ENCODE results near the gene IMPDH1.

Gene IMPDH1

DNA sequence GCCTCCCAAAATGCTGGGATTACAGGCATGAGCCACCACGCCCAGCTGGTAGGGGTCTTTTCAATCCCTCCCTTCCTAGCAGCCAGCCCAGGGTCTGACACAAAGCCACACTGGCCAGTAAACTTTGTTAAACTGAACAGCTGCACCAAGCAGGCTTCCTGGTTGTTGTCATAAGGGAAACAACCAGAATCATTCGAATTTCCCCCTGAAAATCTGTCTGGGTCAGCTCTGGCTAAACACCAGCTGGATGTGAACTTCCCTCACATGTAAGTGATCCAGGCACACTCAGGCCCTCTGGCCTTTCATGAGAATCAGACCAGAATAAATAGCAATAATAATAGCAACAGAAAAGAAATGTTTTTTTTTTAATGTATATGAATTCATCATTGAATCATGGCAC is 7.4 kb downstream of the IMPDH1 start:
- peaks cover 6% of the 10 kb centered on the region; the same call in 1 of the 2 replicates for H3F3A ChIP-seq (ENCODE audit: low read depth)
- peaks cover 14% of the 10 kb centered on the region for H4K20me1 ChIP-seq (ENCODE audit: insufficient read depth, low read length, poor library complexity, severe bottlenecking)
- H3K27me3 ChIP-seq (ENCODE audit: insufficient read depth, low read length, poor library complexity, severe bottlenecking) = no peaks in the 10 kb centered on the region
- no peak for TF ChIP-seq EZH2phosphoT487 (IDR thresholded peaks at IDR 0.05; ENCODE audit: borderline replicate concordance)
- TF ChIP-seq, protein P1, sequence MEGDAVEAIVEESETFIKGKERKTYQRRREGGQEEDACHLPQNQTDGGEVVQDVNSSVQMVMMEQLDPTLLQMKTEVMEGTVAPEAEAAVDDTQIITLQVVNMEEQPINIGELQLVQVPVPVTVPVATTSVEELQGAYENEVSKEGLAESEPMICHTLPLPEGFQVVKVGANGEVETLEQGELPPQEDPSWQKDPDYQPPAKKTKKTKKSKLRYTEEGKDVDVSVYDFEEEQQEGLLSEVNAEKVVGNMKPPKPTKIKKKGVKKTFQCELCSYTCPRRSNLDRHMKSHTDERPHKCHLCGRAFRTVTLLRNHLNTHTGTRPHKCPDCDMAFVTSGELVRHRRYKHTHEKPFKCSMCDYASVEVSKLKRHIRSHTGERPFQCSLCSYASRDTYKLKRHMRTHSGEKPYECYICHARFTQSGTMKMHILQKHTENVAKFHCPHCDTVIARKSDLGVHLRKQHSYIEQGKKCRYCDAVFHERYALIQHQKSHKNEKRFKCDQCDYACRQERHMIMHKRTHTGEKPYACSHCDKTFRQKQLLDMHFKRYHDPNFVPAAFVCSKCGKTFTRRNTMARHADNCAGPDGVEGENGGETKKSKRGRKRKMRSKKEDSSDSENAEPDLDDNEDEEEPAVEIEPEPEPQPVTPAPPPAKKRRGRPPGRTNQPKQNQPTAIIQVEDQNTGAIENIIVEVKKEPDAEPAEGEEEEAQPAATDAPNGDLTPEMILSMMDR (conservative IDR thresholded peaks at IDR 0.05; ENCODE audit: low read length) = no peak
- H3K9ac ChIP-seq (ENCODE audit: low read depth, low read length, poor library complexity, severe bottlenecking) = peak overlapping the region; percentile 79
- no peaks in the 10 kb centered on the region for H3K9me3 ChIP-seq (ENCODE audit: insufficient read depth, low read depth, low read length)
- peaks cover 20% of the 10 kb centered on the region; the same call in 1 of the 2 replicates for H3K36me3 ChIP-seq (ENCODE audit: insufficient read depth, low read length)
- H2AFZ ChIP-seq (ENCODE audit: low read length) = no peak overlapping the region
- H3K79me2 ChIP-seq (ENCODE audit: insufficient read depth, low read length) = peaks cover 35% of the 10 kb centered on the region
- H3K4me2 ChIP-seq (ENCODE audit: low read depth, low read length, poor library complexity, severe bottlenecking) = peak overlapping the region; percentile 69
- no peak overlapping the region for H3K4me3 ChIP-seq (ENCODE audit: low read length, poor library complexity, severe bottlenecking)
- H3K9me2 ChIP-seq (replicated peaks; ENCODE audit: low read depth, low read length) = no peaks in the 10 kb centered on the region
- H3K4me1 ChIP-seq (ENCODE audit: insufficient read depth, low read length, poor library complexity, severe bottlenecking) = peaks cover 28% of the 10 kb centered on the region

DNA sequence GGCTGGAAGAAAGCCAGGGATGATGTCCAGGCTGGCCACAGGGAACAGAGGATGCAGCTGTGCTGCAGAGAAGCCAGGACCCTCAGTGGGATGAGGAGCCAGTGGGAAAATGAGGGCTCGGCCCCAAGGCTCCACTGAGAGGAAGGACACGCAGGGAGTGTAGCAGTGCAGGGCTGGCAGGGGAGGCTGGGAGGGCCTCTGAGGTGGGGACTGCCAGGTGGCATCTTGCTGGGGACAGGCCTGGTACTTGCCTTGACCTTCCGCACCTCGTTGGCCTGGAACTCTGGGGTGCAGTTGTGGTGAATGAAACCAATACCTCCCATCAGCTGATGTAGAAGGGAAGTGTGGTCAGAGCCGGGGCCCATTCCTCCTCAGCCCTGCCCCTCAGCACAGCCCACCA is 9.2 kb downstream of the IMPDH1 start:
- no peaks in the 10 kb centered on the region for H3F3A ChIP-seq (ENCODE audit: low read depth)
- H3K9me2 ChIP-seq (replicated peaks; ENCODE audit: low read depth, low read length) = no peaks in the 10 kb centered on the region
- H2AFZ ChIP-seq (ENCODE audit: low read length) = no peak overlapping the region
- H3K9me3 ChIP-seq (ENCODE audit: insufficient read depth, low read depth, low read length) = no peaks in the 10 kb centered on the region
- peaks cover 35% of the 10 kb centered on the region; the same call in 1 of the 2 replicates for H3K36me3 ChIP-seq (ENCODE audit: insufficient read depth, low read length)
- no peak overlapping the region for H3K4me2 ChIP-seq (ENCODE audit: low read depth, low read length, poor library complexity, severe bottlenecking)
- H3K9ac ChIP-seq (ENCODE audit: low read depth, low read length, poor library complexity, severe bottlenecking) = no peak overlapping the region
- TF ChIP-seq, protein P1 (conservative IDR thresholded peaks at IDR 0.05; ENCODE audit: low read length) = no peak
- TF ChIP-seq EZH2phosphoT487 (IDR thresholded peaks at IDR 0.05; ENCODE audit: borderline replicate concordance) = no peak
- no peaks in the 10 kb centered on the region for H3K27me3 ChIP-seq (ENCODE audit: insufficient read depth, low read length, poor library complexity, severe bottlenecking)
- peaks cover 35% of the 10 kb centered on the region for H3K79me2 ChIP-seq (ENCODE audit: insufficient read depth, low read length)
- peaks cover 19% of the 10 kb centered on the region for H3K4me1 ChIP-seq (ENCODE audit: insufficient read depth, low read length, poor library complexity, severe bottlenecking)
- no peak overlapping the region for H3K4me3 ChIP-seq (ENCODE audit: low read length, poor library complexity, severe bottlenecking)
- H4K20me1 ChIP-seq (ENCODE audit: insufficient read depth, low read length, poor library complexity, severe bottlenecking) = peaks cover 14% of the 10 kb centered on the region

DNA sequence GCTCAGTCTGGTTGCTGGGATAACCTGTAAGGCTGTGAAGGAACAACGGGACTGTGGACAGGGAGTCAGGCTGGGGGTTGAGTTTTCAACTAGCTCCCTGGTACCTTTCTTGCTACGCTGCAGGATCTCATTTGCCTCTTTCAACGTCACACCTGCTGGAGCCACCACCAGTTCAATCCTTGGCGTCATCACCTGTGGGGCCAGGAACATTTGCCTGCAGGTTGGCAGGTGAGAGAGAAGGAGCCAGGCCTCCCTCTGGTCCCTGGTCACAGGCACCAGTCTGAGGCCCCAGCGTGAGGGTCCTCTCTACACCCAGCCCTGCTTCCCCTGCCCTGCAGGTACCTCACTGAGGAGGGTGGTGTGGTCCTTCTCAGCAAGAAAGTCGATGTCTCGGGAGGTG is 9.8 kb downstream of the IMPDH1 start:
- Histone ChIP-seq H3K9me2 (replicated peaks; ENCODE audit: low read depth, low read length) (no peaks in the 10 kb centered on the region), H2AFZ (ENCODE audit: low read length) (no peak overlapping the region), H3K9me3 (ENCODE audit: insufficient read depth, low read depth, low read length) (no peaks in the 10 kb centered on the region), H4K20me1 (ENCODE audit: insufficient read depth, low read length, poor library complexity, severe bottlenecking) (peaks cover 14% of the 10 kb centered on the region), H3K79me2 (ENCODE audit: insufficient read depth, low read length) (peaks cover 30% of the 10 kb centered on the region), H3K9ac (ENCODE audit: low read depth, low read length, poor library complexity, severe bottlenecking) (no peak overlapping the region), H3K27me3 (ENCODE audit: insufficient read depth, low read length, poor library complexity, severe bottlenecking) (no peaks in the 10 kb centered on the region), H3K4me1 (ENCODE audit: insufficient read depth, low read length, poor library complexity, severe bottlenecking) (peaks cover 19% of the 10 kb centered on the region), H3K4me2 (ENCODE audit: low read depth, low read length, poor library complexity, severe bottlenecking) (no peak overlapping the region), H3F3A (ENCODE audit: low read depth) (no peaks in the 10 kb centered on the region), H3K36me3 (ENCODE audit: insufficient read depth, low read length) (peaks cover 35% of the 10 kb centered on the region; the same call in 1 of the 2 replicates), H3K4me3 (ENCODE audit: low read length, poor library complexity, severe bottlenecking) (no peak overlapping the region)
- TF ChIP-seq EZH2phosphoT487 (IDR thresholded peaks at IDR 0.05; ENCODE audit: borderline replicate concordance) = no peak
- TF ChIP-seq, protein P1 (conservative IDR thresholded peaks at IDR 0.05; ENCODE audit: low read length) = no peak

Measured in Loucy (cell line).